ENCODE measurements around the gene ACTG2.

Gene ACTG2

GRCh38 chr2:73888388-73888787 is 4.4 kb upstream of the ACTG2 start:
- H2BK120ac ChIP-seq (ENCODE audit: insufficient read depth, low read length, poor library complexity): no peak overlapping the region
- no peak overlapping the region for H2AFZ ChIP-seq (ENCODE audit: insufficient read depth, low read length, poor library complexity)
- H3K14ac ChIP-seq (ENCODE audit: low read length): no peak overlapping the region
- H3K9me3 ChIP-seq (ENCODE audit: insufficient read depth, low read depth, low read length): no peaks in the 10 kb centered on the region
- no CpG with 5 or more reads among the region's 2 CpGs for WGBS (ENCODE audit: extremely low coverage, insufficient coverage, insufficient read length)
- H3K4me1 ChIP-seq (ENCODE audit: control insufficient read depth in 1 of 2, insufficient read depth in 2 of 2, low read length in 2 of 2): no peaks in the 10 kb centered on the region
- H4K91ac ChIP-seq (ENCODE audit: low read depth, low read length): no peak overlapping the region
- no peak overlapping the region for H4K8ac ChIP-seq (ENCODE audit: low read depth, low read length)
- no peak for DNase-seq
- H3K36me3 ChIP-seq (ENCODE audit: control insufficient read depth in 1 of 2, insufficient read depth in 2 of 2, low read length in 2 of 2): no peaks in the 10 kb centered on the region
- no peak overlapping the region for H3K27ac ChIP-seq (ENCODE audit: low read depth, low read length)
- H3K18ac ChIP-seq (ENCODE audit: low read length): no peak overlapping the region
- no peaks in the 10 kb centered on the region for H3K79me2 ChIP-seq (ENCODE audit: control insufficient read depth, insufficient read depth, low read length, poor library complexity)
- no peak overlapping the region for H3K23ac ChIP-seq (ENCODE audit: low read length)
- H2BK12ac ChIP-seq (ENCODE audit: low read length): no peak overlapping the region
- no peak overlapping the region for H2AK5ac ChIP-seq (ENCODE audit: low read length)
- H3K9ac ChIP-seq (ENCODE audit: low read length): no peak overlapping the region
- no peak overlapping the region for H3K4me3 ChIP-seq (ENCODE audit: low read depth, low read length)
- no peak overlapping the region for H3K4ac ChIP-seq (ENCODE audit: low read depth, low read length)
- no peaks in the 10 kb centered on the region for H3K79me1 ChIP-seq (ENCODE audit: low read length)
- H4K12ac ChIP-seq (ENCODE audit: low read depth, low read length): no peak overlapping the region
- H2BK5ac ChIP-seq (ENCODE audit: low read depth, low read length, poor library complexity): no peak overlapping the region
- no peaks in the 10 kb centered on the region for H3K27me3 ChIP-seq (ENCODE audit: insufficient read depth, low read length)
- H3K4me2 ChIP-seq (ENCODE audit: low read length): no peak overlapping the region

GRCh38 chr2:73889206-73889605 is 3.6 kb upstream of the ACTG2 start:
- Histone ChIP-seq H4K8ac (ENCODE audit: low read depth, low read length) (no peak overlapping the region), H3K9me3 (ENCODE audit: insufficient read depth, low read depth, low read length) (no peaks in the 10 kb centered on the region), H2BK120ac (ENCODE audit: insufficient read depth, low read length, poor library complexity) (no peak overlapping the region), H3K36me3 (ENCODE audit: control insufficient read depth in 1 of 2, insufficient read depth in 2 of 2, low read length in 2 of 2) (no peaks in the 10 kb centered on the region), H2AFZ (ENCODE audit: insufficient read depth, low read length, poor library complexity) (no peak overlapping the region), H3K4ac (ENCODE audit: low read depth, low read length) (no peak overlapping the region), H2BK5ac (ENCODE audit: low read depth, low read length, poor library complexity) (no peak overlapping the region), H3K9ac (ENCODE audit: low read length) (no peak overlapping the region), H2AK5ac (ENCODE audit: low read length) (no peak overlapping the region), H4K12ac (ENCODE audit: low read depth, low read length) (no peak overlapping the region), H3K79me1 (ENCODE audit: low read length) (no peaks in the 10 kb centered on the region), H3K27me3 (ENCODE audit: insufficient read depth, low read length) (no peaks in the 10 kb centered on the region), H3K18ac (ENCODE audit: low read length) (no peak overlapping the region), H4K91ac (ENCODE audit: low read depth, low read length) (no peak overlapping the region), H3K79me2 (ENCODE audit: control insufficient read depth, insufficient read depth, low read length, poor library complexity) (no peaks in the 10 kb centered on the region), H3K4me3 (ENCODE audit: low read depth, low read length) (no peak overlapping the region), H3K4me2 (ENCODE audit: low read length) (no peak overlapping the region), H2BK12ac (ENCODE audit: low read length) (no peak overlapping the region), H3K23ac (ENCODE audit: low read length) (no peak overlapping the region), H3K14ac (ENCODE audit: low read length) (no peak overlapping the region), H3K4me1 (ENCODE audit: control insufficient read depth in 1 of 2, insufficient read depth in 2 of 2, low read length in 2 of 2) (no peaks in the 10 kb centered on the region), H3K27ac (ENCODE audit: low read depth, low read length) (no peak overlapping the region)
- WGBS (ENCODE audit: extremely low coverage, insufficient coverage, insufficient read length): no CpG with 5 or more reads among the region's 5 CpGs
- no peak for DNase-seq

- no peaks in the 10 kb centered on the region for H3K27me3 ChIP-seq (ENCODE audit: insufficient read depth, low read length)
- no peak overlapping the region for H3K23ac ChIP-seq (ENCODE audit: low read length)
- no peak overlapping the region for H2BK12ac ChIP-seq (ENCODE audit: low read length)
- H2BK5ac ChIP-seq (ENCODE audit: low read depth, low read length, poor library complexity): no peak overlapping the region
- no peak overlapping the region for H3K14ac ChIP-seq (ENCODE audit: low read length)
- H4K8ac ChIP-seq (ENCODE audit: low read depth, low read length): no peak overlapping the region
- no peaks in the 10 kb centered on the region for H3K4me1 ChIP-seq (ENCODE audit: control insufficient read depth in 1 of 2, insufficient read depth in 2 of 2, low read length in 2 of 2)
- no CpG with 5 or more reads among the region's 9 CpGs for WGBS (ENCODE audit: extremely low coverage, insufficient coverage, insufficient read length)
- no peak overlapping the region for H2AK5ac ChIP-seq (ENCODE audit: low read length)
- H3K18ac ChIP-seq (ENCODE audit: low read length): no peak overlapping the region
- H3K27ac ChIP-seq (ENCODE audit: low read depth, low read length): no peak overlapping the region
- H3K4me2 ChIP-seq (ENCODE audit: low read length): no peak overlapping the region
- H3K9ac ChIP-seq (ENCODE audit: low read length): no peak overlapping the region
- H3K79me1 ChIP-seq (ENCODE audit: low read length): no peaks in the 10 kb centered on the region
- H4K91ac ChIP-seq (ENCODE audit: low read depth, low read length): no peak overlapping the region
- no peak overlapping the region for H3K4ac ChIP-seq (ENCODE audit: low read depth, low read length)
- no peak for DNase-seq
- H4K12ac ChIP-seq (ENCODE audit: low read depth, low read length): no peak overlapping the region
- H2AFZ ChIP-seq (ENCODE audit: insufficient read depth, low read length, poor library complexity): no peak overlapping the region
- H3K79me2 ChIP-seq (ENCODE audit: control insufficient read depth, insufficient read depth, low read length, poor library complexity): no peaks in the 10 kb centered on the region
- no peak overlapping the region for H3K4me3 ChIP-seq (ENCODE audit: low read depth, low read length)
- no peak overlapping the region for H2BK120ac ChIP-seq (ENCODE audit: insufficient read depth, low read length, poor library complexity)
- no peaks in the 10 kb centered on the region for H3K9me3 ChIP-seq (ENCODE audit: insufficient read depth, low read depth, low read length)
- H3K36me3 ChIP-seq (ENCODE audit: control insufficient read depth in 1 of 2, insufficient read depth in 2 of 2, low read length in 2 of 2): no peaks in the 10 kb centered on the region
Measured at GRCh38 chr2:73890301-73891092, 2.3 kb upstream of the ACTG2 start.

GRCh38 chr2:73891276-73891901 is 1.4 kb upstream of the ACTG2 start:
- Histone ChIP-seq H2AK5ac (ENCODE audit: low read length) (no peak overlapping the region), H2BK5ac (ENCODE audit: low read depth, low read length, poor library complexity) (no peak overlapping the region), H3K4me2 (ENCODE audit: low read length) (no peak overlapping the region)

More at GRCh38 chr2:73891276-73891901, 1.4 kb upstream of the ACTG2 start:
- no peak overlapping the region for H3K18ac ChIP-seq (ENCODE audit: low read length)
- no peaks in the 10 kb centered on the region for H3K36me3 ChIP-seq (ENCODE audit: control insufficient read depth in 1 of 2, insufficient read depth in 2 of 2, low read length in 2 of 2)
- no peaks in the 10 kb centered on the region for H3K4me1 ChIP-seq (ENCODE audit: control insufficient read depth in 1 of 2, insufficient read depth in 2 of 2, low read length in 2 of 2)
- no peak overlapping the region for H3K27ac ChIP-seq (ENCODE audit: low read depth, low read length)
- H3K9me3 ChIP-seq (ENCODE audit: insufficient read depth, low read depth, low read length): no peaks in the 10 kb centered on the region
- no peak overlapping the region for H3K4me3 ChIP-seq (ENCODE audit: low read depth, low read length)
- H2BK12ac ChIP-seq (ENCODE audit: low read length): no peak overlapping the region
- no peak overlapping the region for H3K9ac ChIP-seq (ENCODE audit: low read length)
- H3K4ac ChIP-seq (ENCODE audit: low read depth, low read length): no peak overlapping the region
- H4K91ac ChIP-seq (ENCODE audit: low read depth, low read length): no peak overlapping the region
- no peaks in the 10 kb centered on the region for H3K79me2 ChIP-seq (ENCODE audit: control insufficient read depth, insufficient read depth, low read length, poor library complexity)
- no peak overlapping the region for H2AFZ ChIP-seq (ENCODE audit: insufficient read depth, low read length, poor library complexity)
- no peak overlapping the region for H3K23ac ChIP-seq (ENCODE audit: low read length)
- H4K12ac ChIP-seq (ENCODE audit: low read depth, low read length): no peak overlapping the region
- no peaks in the 10 kb centered on the region for H3K79me1 ChIP-seq (ENCODE audit: low read length)
- H2BK120ac ChIP-seq (ENCODE audit: insufficient read depth, low read length, poor library complexity): no peak overlapping the region
- no peak for DNase-seq
- H3K14ac ChIP-seq (ENCODE audit: low read length): no peak overlapping the region
- no CpG with 5 or more reads among the region's 5 CpGs for WGBS (ENCODE audit: extremely low coverage, insufficient coverage, insufficient read length)
- no peak overlapping the region for H4K8ac ChIP-seq (ENCODE audit: low read depth, low read length)
- no peaks in the 10 kb centered on the region for H3K27me3 ChIP-seq (ENCODE audit: insufficient read depth, low read length)

All from trophoblast cell (in vitro differentiated cells and primary cell).